Endothelial cell (in vitro differentiated cells): Measurements from ENCODE around the gene CD99L2. TPM values are rescaled to one million over a fixed set of nuclear protein-coding genes. Genes with fewer than 3 reads are reported as not detected.

Experiments used
- DNase-seq: peaks from one replicate; pipeline ENCODE4 v3.0.0; 2021; ENCODE audit warnings: low spot score
- H3K27ac Mint-ChIP-seq: one replicate; pipeline ENCODE4 v1.8.0; 2021; ENCODE audit warnings: mixed read lengths, inconsistent platforms; ENCODE audit not compliant: unreplicated experiment
- H3K27me3 Mint-ChIP-seq: one replicate; pipeline ENCODE4 v1.8.0; 2021; ENCODE audit warnings: mild to moderate bottlenecking, moderate library complexity, mixed read lengths, inconsistent platforms; ENCODE audit not compliant: unreplicated experiment
- H3K36me3 Mint-ChIP-seq: one replicate; pipeline ENCODE4 v1.8.0; 2021; ENCODE audit warnings: mild to moderate bottlenecking, low read depth, mixed read lengths, inconsistent platforms; ENCODE audit not compliant: unreplicated experiment
- H3K4me1 Mint-ChIP-seq: one replicate; pipeline ENCODE4 v1.8.0; 2021; ENCODE audit warnings: mild to moderate bottlenecking, mixed read lengths, inconsistent platforms; ENCODE audit not compliant: unreplicated experiment
- H3K4me3 Mint-ChIP-seq: one replicate; pipeline ENCODE4 v1.8.0; 2021; ENCODE audit warnings: mild to moderate bottlenecking, mixed read lengths, inconsistent platforms; ENCODE audit not compliant: unreplicated experiment
- H3K9me3 Mint-ChIP-seq: one replicate; pipeline ENCODE4 v1.8.0; 2021; ENCODE audit warnings: mixed read lengths, inconsistent platforms; ENCODE audit not compliant: unreplicated experiment
- long read RNA-seq: library from polyadenylated mRNA; unstranded; transcript quantifications from one replicate; pipeline ENCODE4 v2.0.0, GENCODE V29; 2020; ENCODE audit not compliant: unreplicated experiment
- total RNA-seq: library from RNA; stranded (reverse); fragmentation: NEBNext Ultra II Directional; extraction: Animal tissue kit (Norgen Biotek cat#: 25700); gene quantifications from one replicate; pipeline ENCODE4 v1.2.1, GENCODE V29; 2021; ENCODE audit not compliant: unreplicated experiment
- TF ChIP-seq, protein P1 (sequence below): fragments of 200-600 bp; sonication (generic); IDR thresholded peaks from one replicate; pipeline ENCODE4 v1.5.0; 2021; ENCODE audit warnings: antibody characterized with exemption; ENCODE audit not compliant: unreplicated experiment

CD99L2 gene
- 30.1 TPM for total RNA-seq
- long read RNA-seq, partial matches to known transcripts: 2 of 8 reads
- long read RNA-seq, other reads (novel, unspliced or antisense): 5 of 8 reads

DNA sequence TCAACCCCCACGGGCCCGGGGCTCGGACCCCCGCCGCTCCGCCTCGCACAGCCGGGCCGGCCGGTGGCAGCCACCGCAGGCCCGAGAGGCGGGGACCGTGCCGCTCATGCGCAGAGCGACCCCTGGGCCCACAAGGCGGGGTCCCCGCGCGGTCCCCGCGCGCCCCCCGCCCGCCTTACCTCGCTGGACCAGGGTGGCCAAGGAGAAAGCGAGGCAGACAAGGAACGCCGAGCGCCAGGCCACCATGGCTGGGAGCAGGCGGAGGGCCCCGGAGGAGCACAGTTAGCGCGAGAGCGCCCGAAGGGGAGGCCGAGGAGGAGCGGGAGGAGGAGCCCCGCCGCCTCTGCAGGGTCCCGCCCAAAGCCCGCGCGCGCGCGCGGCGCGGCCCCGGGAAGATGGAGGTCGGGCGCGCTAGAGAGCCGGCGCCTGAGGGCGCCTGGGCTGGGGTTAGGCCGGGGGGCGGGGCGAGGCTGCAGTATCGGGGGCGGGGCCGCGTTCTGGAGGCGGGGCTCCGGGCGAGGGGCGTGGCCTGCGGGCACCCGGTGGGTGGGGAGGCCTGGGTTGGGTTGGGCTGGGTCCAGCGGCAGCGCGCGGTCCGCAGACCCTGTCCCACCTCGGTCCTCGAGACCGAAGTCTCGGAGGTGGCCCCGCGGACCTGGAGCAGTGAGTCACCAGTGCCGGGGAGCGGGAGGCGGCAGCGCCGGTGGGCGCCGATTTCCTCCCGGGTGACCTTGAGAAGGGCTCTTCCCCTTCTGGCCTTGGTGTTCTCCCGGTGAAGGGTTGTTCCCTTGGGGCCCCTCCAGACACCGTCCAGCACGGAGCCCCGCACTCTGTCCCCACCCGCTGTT lies at the start of gene CD99L2:
CD99L2 (minus strand) TSS at position 326 of the 848 bp plus-strand sequence; CDS start at position 246, 80 bp downstream.
- Mint-ChIP-seq H3K27ac (no peak within 1 kb of the TSS), H3K4me3 (peak within 1 kb of the TSS; percentile 86), H3K9me3 (no peaks in the 10 kb centered on the region)

DNA sequence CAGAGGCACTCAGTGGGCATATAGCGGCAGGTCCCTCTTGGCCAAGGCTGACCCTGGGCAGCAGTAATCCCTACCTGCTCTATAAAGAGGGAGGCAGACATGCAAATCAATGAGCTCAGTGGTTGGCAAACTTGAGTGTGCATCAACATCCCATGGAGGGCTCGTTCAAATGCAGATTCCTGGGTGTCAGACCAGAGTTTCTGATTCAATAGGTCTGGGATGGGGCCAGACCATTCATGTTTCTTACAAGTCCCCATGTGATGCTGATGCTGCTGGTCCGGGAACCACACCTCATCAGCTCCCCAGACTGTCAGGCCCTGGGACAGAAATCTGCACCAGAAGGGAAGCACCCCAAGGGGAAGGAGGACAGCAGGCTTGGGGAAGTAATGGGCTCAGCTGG lies 45.8 kb upstream of the CD99L2 start:
- Mint-ChIP-seq H3K27me3 (peaks cover 2% of the 10 kb centered on the region), H3K9me3 (no peaks in the 10 kb centered on the region), H3K36me3 (no peaks in the 10 kb centered on the region), H3K4me1 (no peaks in the 10 kb centered on the region), H3K4me3 (no peak overlapping the region), H3K27ac (no peak overlapping the region)
- TF ChIP-seq, protein P1, sequence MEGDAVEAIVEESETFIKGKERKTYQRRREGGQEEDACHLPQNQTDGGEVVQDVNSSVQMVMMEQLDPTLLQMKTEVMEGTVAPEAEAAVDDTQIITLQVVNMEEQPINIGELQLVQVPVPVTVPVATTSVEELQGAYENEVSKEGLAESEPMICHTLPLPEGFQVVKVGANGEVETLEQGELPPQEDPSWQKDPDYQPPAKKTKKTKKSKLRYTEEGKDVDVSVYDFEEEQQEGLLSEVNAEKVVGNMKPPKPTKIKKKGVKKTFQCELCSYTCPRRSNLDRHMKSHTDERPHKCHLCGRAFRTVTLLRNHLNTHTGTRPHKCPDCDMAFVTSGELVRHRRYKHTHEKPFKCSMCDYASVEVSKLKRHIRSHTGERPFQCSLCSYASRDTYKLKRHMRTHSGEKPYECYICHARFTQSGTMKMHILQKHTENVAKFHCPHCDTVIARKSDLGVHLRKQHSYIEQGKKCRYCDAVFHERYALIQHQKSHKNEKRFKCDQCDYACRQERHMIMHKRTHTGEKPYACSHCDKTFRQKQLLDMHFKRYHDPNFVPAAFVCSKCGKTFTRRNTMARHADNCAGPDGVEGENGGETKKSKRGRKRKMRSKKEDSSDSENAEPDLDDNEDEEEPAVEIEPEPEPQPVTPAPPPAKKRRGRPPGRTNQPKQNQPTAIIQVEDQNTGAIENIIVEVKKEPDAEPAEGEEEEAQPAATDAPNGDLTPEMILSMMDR: no peak
- DNase-seq: no peak

More for the DNA sequence above, at the start of gene CD99L2:
- Mint-ChIP-seq H3K4me1 (peaks cover 10% of the 10 kb centered on the region), H3K36me3 (peaks cover 3% of the 10 kb centered on the region), H3K27me3 (peaks cover 2% of the 10 kb centered on the region)
- TF ChIP-seq, protein P1: no peak
- peak; percentile 87 for DNase-seq

DNA sequence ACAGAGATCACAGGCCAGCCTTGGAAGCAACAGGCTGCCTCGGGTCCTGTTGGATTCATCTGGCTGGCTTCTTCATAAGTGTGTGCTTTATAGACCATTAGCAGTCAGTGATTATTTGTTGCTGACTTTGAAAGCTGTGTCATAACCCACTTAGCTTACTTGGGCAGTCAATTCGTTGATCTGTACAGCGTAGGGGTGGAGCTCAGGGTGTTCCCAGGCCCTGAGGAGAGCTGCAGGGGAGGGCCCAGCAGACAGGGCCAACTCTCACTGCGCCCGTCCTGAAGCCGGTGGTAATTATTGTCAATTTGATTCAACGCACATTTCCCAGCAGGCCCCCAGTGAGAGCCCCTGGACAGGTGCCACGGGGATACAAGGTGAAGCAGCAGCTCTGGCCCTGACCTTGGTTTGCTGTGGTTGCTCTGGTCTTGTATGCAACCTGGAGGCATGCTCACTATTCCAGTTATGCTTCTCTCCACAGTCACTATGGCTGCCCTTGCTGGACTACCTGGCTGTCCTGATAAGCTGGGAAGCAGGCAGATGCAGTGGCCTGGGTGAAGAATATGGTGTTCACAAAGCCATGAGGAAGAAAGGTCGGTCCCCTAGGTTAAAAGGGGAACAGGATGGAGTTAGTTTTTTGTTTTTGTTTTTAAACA lies 44.6 kb upstream of the CD99L2 start:
- DNase-seq: no peak
- Mint-ChIP-seq H3K4me3 (no peak overlapping the region), H3K4me1 (no peaks in the 10 kb centered on the region), H3K36me3 (no peaks in the 10 kb centered on the region), H3K27ac (no peak overlapping the region), H3K27me3 (peaks cover 2% of the 10 kb centered on the region), H3K9me3 (no peaks in the 10 kb centered on the region)
- TF ChIP-seq, protein P1: no peak

- H3K27me3 Mint-ChIP-seq: peaks cover 2% of the 10 kb centered on the region
- H3K4me1 Mint-ChIP-seq: no peaks in the 10 kb centered on the region
- no peak overlapping the region for H3K27ac Mint-ChIP-seq
- no peaks in the 10 kb centered on the region for H3K9me3 Mint-ChIP-seq
- H3K36me3 Mint-ChIP-seq: no peaks in the 10 kb centered on the region
- TF ChIP-seq, protein P1: no peak
- DNase-seq: no peak
- H3K4me3 Mint-ChIP-seq: no peak overlapping the region
Measured at GRCh38 chrX:150941580-150941979, 43.1 kb upstream of the CD99L2 start.
